Glomerular visceral epithelial cell (primary cell): ENCODE measurements around the gene CLCNKB.
"Not testable (repeated sequence)": the region's sequence is repeated elsewhere in the genome, so short reads cannot be mapped to it uniquely, and the experiment has no call there.

Source experiments
- DNase-seq: peaks from one replicate; pipeline ENCODE4 v3.0.0-alpha.2; 2016; ENCODE audit errors: extremely low spot score

The CLCNKB gene

GRCh38 chr1:16057314-16057915, 13.8 kb downstream of the CLCNKB start:
- not testable (repeated sequence) for DNase-seq

- DNase-seq = not testable (repeated sequence)
These were observed 15.0 kb downstream of the CLCNKB start for GRCh38 chr1:16058394-16059120.

DNA sequence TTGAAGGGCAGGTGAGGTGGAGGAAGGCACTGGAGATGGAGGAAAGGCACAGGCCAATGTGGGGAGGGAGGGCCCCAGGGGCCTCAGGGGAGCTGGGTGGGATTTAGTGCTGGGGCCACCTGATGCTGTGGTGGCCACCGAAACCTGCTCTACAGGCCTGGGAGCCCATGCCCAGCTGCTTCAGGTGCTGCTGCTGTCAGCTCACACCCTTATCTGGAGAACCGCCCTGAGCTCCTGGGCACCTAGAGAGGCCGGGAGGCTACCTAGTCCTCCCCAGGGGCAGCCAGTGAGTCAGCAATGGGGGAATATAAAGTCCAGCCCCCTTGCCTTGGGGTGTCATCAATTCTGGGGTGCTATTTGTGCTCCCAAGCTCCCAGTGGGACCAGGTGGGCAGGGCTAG, 17.7 kb downstream of the CLCNKB start:
- no peak for DNase-seq

DNA sequence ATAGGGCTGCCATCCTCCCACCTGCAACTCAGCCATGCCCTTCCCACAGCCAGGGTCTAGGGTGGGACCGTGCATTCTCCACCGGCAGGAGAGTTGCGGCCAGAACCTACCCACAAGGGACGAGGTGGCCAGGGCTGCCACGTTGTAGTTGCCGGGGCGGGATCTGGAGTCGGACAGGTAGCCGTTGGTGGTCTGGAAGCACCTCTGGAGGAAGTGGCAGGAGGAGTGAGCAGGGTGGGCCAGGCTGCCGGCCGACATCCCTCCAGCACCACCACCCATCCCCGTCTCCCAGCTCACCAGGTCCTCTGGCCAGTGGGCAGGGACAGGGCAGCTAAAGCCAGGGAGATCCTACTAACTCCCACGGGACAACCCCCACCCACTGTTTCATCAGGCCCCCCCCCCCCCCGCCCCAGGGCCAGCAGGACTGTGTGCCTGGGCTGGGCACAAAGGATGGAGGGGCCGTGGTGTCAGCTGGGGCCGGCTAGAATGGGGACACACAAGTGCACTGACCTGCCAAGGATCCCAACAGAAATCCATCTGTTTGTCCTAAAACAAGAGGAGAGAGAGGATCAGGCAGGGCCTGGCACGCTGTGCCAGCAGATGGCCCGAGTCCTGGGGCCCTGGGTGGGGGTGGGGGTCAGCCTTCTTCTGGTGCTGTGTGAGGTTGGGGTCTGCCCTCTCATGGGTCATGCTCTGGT, 18.6 kb downstream of the CLCNKB start:
- not testable (repeated sequence) for DNase-seq

DNA sequence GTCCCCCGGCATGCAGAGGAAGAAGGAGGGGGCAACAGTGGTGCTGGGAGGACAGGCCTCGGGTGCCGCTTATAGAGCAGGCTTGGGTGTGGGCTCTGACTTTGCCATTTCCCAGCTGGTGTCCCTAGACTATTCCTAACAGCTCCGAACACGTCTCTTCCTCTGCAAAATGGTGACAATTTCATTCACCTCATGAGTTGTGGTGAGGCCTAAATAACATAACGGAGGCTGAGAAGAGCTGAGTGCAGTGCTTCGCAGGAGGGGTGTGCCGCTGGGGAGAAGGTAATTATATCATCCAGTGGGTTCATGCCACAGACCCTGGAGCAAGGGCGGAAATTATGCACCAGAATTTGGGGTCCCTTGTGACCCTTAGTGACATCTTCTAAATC, 19.1 kb downstream of the CLCNKB start:
- not testable (repeated sequence) for DNase-seq

GRCh38 chr1:16063226-16063829, 19.7 kb downstream of the CLCNKB start:
- no peak for DNase-seq

- DNase-seq = no peak
These were observed 20.3 kb downstream of the CLCNKB start for GRCh38 chr1:16063921-16064320.

GRCh38 chr1:16064536-16065268, 21.1 kb downstream of the CLCNKB start:
- no peak for DNase-seq

DNA sequence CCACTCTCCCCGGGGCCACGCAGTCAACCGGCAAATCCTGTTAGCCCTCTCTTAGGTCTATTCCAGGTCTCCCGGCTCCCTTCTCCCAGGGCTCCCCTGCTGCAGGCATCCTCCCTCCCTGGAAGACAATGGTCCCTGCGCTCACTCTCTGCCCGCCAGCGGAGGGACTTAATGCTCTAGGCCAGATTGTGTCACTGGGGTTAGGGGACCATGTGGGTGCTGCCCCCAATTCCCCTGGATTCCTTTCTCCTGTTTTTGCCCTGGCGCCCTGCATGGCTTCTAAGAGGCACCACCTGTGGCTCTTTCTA, 21.6 kb downstream of the CLCNKB start:
- no peak for DNase-seq

DNA sequence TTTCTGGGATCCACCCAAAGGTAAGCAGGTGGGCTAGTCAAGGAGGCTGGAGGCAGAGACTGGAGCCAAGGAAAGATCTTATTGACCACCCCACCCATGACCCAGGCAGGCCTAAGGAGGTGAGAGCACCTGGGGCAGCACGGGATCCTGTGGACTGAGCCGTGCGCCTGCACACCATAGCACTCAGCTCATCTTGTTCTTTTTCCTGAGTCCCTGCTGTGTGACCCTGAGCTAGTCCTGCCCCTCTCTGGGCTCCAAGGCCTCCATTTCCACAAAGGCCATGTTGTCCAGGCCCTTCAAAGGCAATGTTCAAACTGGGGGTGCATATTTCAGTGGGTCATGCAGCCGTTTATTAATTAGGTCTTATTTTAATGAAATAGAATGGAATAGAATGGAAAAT, 22.7 kb downstream of the CLCNKB start:
- no peak for DNase-seq

DNA sequence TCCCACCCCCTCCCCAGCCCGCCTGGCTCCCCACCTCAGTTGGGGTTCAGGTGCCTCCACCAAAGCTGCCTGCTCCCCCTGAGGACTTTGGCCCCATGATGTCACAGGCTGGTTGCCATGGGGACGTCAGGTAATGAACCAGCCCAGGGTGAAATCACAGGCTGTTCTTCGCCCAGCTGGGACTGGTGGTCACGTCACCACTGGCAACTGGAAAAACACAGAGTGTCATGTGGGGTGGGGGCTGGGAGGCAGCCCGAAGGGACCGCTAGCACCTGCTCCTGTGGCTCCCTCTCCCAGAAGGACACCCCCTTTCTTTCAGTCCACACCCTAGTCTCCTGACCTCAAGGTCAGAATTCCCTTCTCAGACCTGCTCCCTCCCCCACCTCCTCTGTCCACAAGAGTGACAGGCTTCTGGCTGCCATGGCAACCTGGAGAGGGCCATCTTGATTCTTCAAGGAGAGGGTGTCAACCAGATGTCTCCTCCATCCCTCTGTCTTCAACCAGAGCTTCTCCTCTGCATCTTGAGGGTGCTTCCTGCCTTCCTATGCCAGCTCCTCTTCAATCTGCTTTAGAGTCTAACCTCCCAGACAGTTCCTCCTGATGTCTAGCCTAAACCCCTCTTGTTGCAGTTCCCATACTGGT, 23.7 kb downstream of the CLCNKB start:
- peak; percentile 82 for DNase-seq

GRCh38 chr1:16067933-16068332, 24.4 kb downstream of the CLCNKB start:
- no peak for DNase-seq

DNA sequence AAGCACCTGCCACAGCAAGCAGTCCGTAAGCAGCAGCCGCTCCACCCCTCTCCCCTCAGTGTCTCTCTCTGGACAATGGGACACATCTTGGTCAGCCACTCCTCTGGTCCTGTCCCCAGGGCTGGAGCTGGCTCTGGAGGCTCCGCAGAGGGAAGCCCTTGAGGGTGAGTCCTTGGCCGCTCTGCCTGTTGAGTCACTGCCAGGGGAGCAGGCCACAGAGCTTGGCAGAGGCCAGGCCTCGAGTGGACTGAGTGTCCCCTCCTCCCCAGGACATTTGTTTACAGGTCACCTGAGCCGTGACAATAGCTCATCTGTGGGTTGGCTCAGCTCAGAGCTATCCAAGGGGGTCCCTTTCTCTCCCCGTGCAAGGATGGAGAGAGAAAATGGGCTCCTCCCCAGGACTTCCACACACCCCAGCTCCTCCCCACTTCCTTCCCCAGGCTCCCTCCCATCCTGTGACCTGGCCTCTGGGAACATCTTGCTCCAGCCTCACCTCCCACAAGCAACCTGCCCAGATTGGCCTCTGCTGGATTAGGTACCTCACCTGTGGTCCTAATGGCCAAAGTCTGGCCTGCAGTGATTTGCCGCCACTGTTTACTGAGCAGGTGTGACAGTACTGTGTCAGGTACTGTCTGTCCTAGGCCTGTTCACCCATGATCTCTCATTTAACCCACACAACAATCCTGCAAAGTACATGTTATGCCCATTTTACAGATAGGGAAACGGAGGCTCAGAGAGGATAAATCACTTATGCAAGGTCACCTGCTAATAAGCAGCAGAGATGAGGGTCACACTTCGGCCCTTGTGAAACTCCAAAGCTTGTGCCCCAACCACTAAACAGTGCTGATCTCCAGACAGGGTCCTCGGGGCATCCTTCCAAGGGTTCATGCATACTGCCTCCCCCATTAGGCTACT, 25.0 kb downstream of the CLCNKB start:
- DNase-seq = peak; percentile 48

DNA sequence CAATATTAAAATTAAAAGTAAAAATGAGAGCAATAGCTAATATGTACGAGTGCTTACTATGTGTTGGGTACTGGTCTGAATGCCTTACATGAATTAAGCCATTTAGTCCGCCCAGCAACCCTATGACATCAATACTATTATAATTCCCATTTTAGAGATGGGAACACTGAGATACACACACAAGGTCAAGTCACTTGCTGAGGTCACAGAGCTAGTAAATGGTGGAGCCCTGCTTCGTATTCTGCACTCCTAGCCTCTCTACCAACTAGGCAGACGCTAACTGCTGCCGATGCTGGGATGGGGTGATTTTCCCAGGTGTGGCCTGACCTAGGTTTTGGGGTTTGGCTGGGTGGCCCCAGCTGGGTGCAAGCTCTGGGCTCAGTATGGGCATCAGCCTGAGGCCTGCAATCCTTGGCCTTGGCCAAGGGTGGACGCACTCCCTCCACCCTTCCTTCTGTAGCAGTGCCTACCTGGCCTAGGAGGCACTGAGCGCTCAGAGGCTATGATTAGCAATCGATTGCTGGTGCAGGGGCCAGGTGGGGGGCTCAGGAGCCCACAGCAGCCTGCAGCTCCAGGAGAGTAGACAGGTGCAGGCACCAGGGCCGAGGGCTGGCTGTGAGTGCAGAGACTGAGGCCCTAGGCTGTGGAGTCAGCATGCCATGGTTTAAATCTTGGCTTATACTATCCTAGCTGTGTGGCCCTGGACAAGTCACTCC, 27.2 kb downstream of the CLCNKB start:
- no peak for DNase-seq

GRCh38 chr1:16071614-16072013, 28.0 kb downstream of the CLCNKB start:
- DNase-seq = no peak

- DNase-seq = no peak
These were observed 28.5 kb downstream of the CLCNKB start for GRCh38 chr1:16072095-16072494.

DNA sequence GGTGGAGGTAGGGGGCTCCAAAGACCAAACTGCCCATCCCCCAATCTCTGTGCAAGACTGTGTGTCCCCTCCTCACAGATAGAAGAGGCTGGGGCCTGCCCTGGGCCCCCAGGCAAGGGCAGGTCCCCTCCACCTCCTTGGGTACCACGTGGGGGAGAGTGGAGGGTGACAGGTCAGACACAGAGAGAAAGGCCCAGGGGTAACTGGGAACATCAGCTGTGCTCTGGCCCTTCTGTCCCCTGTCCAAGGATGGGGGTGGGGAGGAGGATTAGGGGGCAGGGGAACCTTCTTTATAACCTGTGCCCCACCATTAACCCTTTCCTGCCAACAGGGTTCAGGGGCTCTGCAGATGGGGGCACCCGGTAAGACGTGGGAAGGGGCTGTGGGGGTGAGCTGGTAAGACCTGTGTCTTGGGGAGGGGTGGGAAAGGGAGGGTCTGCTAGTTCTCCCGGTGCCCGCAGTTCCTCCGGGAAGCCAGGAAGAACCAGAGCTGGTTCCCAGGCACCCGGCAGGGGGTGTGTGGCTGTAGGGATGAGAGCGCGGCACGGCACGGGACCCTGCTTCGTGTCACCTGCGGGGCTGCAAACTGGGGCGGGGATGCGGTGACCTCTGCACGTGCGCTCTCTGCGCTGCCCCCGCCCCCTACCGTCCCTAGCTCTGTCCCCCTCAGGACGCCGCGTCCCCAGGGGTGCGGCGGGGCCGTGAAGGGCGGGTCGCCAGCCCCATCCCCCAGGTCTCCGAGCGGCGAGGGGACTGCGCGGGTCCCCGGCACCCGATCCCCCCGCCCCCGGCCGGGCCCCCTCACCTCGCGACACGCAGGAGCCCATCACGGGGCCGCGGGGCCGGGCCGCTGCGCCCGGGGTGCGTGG, 29.3 kb downstream of the CLCNKB start:
- DNase-seq = no peak

DNA sequence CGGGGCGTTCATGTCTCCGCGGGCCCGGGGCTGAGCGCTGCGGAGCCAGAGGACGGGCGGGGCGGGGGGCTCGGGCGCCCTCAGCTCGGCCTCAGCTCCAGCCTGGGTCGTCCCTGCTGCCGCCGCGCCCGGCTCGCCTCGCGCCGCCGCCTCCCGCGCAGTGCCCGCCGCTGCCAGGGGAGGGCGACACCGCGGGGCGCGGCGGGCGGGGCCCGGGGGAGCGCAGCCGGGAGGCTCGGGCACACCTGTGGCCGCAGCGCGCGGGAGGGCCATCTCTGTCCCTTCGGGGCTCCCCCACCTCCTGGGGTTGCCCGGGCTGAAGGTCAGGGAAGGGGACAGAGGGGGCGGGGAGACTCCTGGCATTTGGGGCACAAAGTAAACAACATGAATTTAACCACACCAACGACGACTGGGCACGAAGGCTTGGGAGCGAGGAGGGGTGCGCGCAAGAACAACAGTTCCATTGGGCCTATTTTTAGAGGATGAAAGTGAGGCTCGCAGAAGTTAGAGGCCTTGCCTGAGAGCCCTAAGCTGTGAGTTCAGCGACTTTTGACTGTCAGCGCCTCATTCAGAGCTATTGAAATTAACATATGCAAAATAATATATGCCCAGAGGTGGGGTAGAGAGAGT, 30.0 kb downstream of the CLCNKB start, which contains the start of gene FAM131C:
Gene FAM131C (minus strand): TSS at position 162 of the 630 bp plus-strand sequence. CDS start 209 bp downstream, outside the sequence.
- DNase-seq = peak; percentile 39
